ENCODE results near the gene CA12.

Gene CA12

GRCh38 chr15:63414474-63415120 lies 33.0 kb upstream of the CA12 start:
- Histone ChIP-seq H3K36me3 (ENCODE audit: control insufficient read depth, insufficient read depth, low read length) (no peaks in the 10 kb centered on the region), H3K27ac (no peak overlapping the region), H3K9ac (no peak overlapping the region), H3K4me2 (ENCODE audit: low read length) (no peak overlapping the region), H3K9me3 (ENCODE audit: control insufficient read depth, low read length) (no peaks in the 10 kb centered on the region), H2AFZ (no peak overlapping the region), H3K27me3 (ENCODE audit: control insufficient read depth, insufficient read depth, low read length) (no peaks in the 10 kb centered on the region), H3K4me1 (no peaks in the 10 kb centered on the region), H3K79me2 (no peaks in the 10 kb centered on the region), H3K4me3 (ENCODE audit: low read depth, low read length) (no peak overlapping the region)
- no peak for TF ChIP-seq CTCF (IDR thresholded peaks at IDR 0.05)

- Histone ChIP-seq H3K79me2 (no peaks in the 10 kb centered on the region), H3K4me2 (ENCODE audit: low read length) (no peak overlapping the region), H3K4me3 (ENCODE audit: low read depth, low read length) (no peak overlapping the region), H3K27ac (no peak overlapping the region), H3K36me3 (ENCODE audit: control insufficient read depth, insufficient read depth, low read length) (no peaks in the 10 kb centered on the region), H3K9ac (no peak overlapping the region), H2AFZ (no peak overlapping the region), H3K4me1 (no peaks in the 10 kb centered on the region), H3K9me3 (ENCODE audit: control insufficient read depth, low read length) (no peaks in the 10 kb centered on the region), H3K27me3 (ENCODE audit: control insufficient read depth, insufficient read depth, low read length) (no peaks in the 10 kb centered on the region)
- no peak for TF ChIP-seq CTCF (IDR thresholded peaks at IDR 0.05)
Observed at GRCh38 chr15:63412551-63412950, 30.9 kb upstream of the CA12 start.

- Histone ChIP-seq H3K9ac (no peak overlapping the region), H3K36me3 (ENCODE audit: control insufficient read depth, insufficient read depth, low read length) (no peaks in the 10 kb centered on the region), H3K4me1 (no peaks in the 10 kb centered on the region), H3K27me3 (ENCODE audit: control insufficient read depth, insufficient read depth, low read length) (no peaks in the 10 kb centered on the region), H3K79me2 (no peaks in the 10 kb centered on the region), H3K4me2 (ENCODE audit: low read length) (no peak overlapping the region), H2AFZ (no peak overlapping the region), H3K4me3 (ENCODE audit: low read depth, low read length) (no peak overlapping the region), H3K9me3 (ENCODE audit: control insufficient read depth, low read length) (no peaks in the 10 kb centered on the region), H3K27ac (no peak overlapping the region)
- TF ChIP-seq CTCF (IDR thresholded peaks at IDR 0.05), result no peak
Observed at GRCh38 chr15:63411866-63412265, 30.2 kb upstream of the CA12 start.

- Histone ChIP-seq H3K36me3 (ENCODE audit: control insufficient read depth, insufficient read depth, low read length) (no peaks in the 10 kb centered on the region), H2AFZ (no peak overlapping the region), H3K4me3 (ENCODE audit: low read depth, low read length) (no peak overlapping the region), H3K27me3 (ENCODE audit: control insufficient read depth, insufficient read depth, low read length) (no peaks in the 10 kb centered on the region), H3K9ac (no peak overlapping the region), H3K79me2 (no peaks in the 10 kb centered on the region), H3K4me2 (ENCODE audit: low read length) (no peak overlapping the region), H3K4me1 (no peaks in the 10 kb centered on the region), H3K9me3 (ENCODE audit: control insufficient read depth, low read length) (no peaks in the 10 kb centered on the region), H3K27ac (no peak overlapping the region)
- TF ChIP-seq CTCF (IDR thresholded peaks at IDR 0.05), result no peak
Observed at GRCh38 chr15:63409179-63409578, 27.5 kb upstream of the CA12 start.

GRCh38 chr15:63408524-63408923 lies 26.9 kb upstream of the CA12 start:
- no peak overlapping the region for H3K4me3 ChIP-seq (ENCODE audit: low read depth, low read length)
- no peak overlapping the region for H3K27ac ChIP-seq
- no peaks in the 10 kb centered on the region for H3K9me3 ChIP-seq (ENCODE audit: control insufficient read depth, low read length)
- H3K4me1 ChIP-seq, result no peaks in the 10 kb centered on the region
- H3K27me3 ChIP-seq (ENCODE audit: control insufficient read depth, insufficient read depth, low read length), result no peaks in the 10 kb centered on the region
- no peak for TF ChIP-seq CTCF (IDR thresholded peaks at IDR 0.05)
- no peak overlapping the region for H2AFZ ChIP-seq
- no peak overlapping the region for H3K9ac ChIP-seq
- no peaks in the 10 kb centered on the region for H3K36me3 ChIP-seq (ENCODE audit: control insufficient read depth, insufficient read depth, low read length)
- no peaks in the 10 kb centered on the region for H3K79me2 ChIP-seq
- H3K4me2 ChIP-seq (ENCODE audit: low read length), result no peak overlapping the region
